Loucy (cell line): ENCODE data around the gene SYNJ1.

ENCODE experiments used
- EZH2phosphoT487 ChIP-seq: fragments of 200-600 bp; IDR thresholded peaks from 2 replicates; pipeline ENCODE4 v1.6.1; 2018; ENCODE audit warnings: antibody characterized with exemption, mild to moderate bottlenecking, moderate library complexity, borderline replicate concordance
- TF ChIP-seq, protein P1 (sequence below): fragments of 200-600 bp; sonication (generic); conservative IDR thresholded peaks from 2 replicates; pipeline ENCODE4 v1.5.1; 2014; ENCODE audit warnings: mild to moderate bottlenecking, antibody characterized with exemption, low read length

DNA sequence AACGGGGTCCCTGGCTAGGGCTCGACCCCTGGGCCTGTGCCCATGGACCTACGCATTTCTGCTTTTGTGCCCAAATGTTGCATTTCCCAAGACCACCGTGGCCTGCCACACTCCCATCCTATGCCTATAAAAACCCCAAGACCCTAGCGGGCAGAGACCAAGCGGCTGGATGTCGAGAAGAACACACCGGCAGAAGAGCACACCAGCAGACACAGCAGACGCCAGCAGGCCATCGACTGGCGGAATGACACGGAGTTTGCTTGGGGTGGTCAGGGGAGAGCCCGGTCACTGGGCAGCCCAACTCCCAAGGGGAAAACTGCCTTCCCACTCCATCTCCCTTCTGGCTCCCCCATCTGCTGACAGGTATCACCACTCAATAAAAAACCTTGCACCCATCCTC is 146.9 kb downstream of the SYNJ1 start:
- no peak for TF ChIP-seq EZH2phosphoT487
- TF ChIP-seq, protein P1, sequence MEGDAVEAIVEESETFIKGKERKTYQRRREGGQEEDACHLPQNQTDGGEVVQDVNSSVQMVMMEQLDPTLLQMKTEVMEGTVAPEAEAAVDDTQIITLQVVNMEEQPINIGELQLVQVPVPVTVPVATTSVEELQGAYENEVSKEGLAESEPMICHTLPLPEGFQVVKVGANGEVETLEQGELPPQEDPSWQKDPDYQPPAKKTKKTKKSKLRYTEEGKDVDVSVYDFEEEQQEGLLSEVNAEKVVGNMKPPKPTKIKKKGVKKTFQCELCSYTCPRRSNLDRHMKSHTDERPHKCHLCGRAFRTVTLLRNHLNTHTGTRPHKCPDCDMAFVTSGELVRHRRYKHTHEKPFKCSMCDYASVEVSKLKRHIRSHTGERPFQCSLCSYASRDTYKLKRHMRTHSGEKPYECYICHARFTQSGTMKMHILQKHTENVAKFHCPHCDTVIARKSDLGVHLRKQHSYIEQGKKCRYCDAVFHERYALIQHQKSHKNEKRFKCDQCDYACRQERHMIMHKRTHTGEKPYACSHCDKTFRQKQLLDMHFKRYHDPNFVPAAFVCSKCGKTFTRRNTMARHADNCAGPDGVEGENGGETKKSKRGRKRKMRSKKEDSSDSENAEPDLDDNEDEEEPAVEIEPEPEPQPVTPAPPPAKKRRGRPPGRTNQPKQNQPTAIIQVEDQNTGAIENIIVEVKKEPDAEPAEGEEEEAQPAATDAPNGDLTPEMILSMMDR, result no peak
